Spleen (tissue), 7 donors: Measurements from ENCODE around the gene LARP4.

Experiments used
- CTCF ChIP-seq, 11 experiments: fragments of 200-600 bp in 7 of 11; fragments of 450-650 bp in 4 of 11; sonication (generic) in 4 of 11; IDR thresholded peaks in 8 of 11; conservative IDR thresholded peaks in 3 of 11; 1 replicate in 7 of 11; 2 replicates in 4 of 11; pipeline versions ENCODE4 v1.4.0 to v1.8.0; 2016 to 2021; ENCODE audit warnings: antibody characterized with exemption in 11 of 11, inconsistent platforms in 4 of 11, mild to moderate bottlenecking in 1 of 11
- POLR2A ChIP-seq, 3 donors: fragments of 450-650 bp; IDR thresholded peaks; one replicate each; pipeline ENCODE4 v1.5.1; 2017; ENCODE audit warnings: antibody characterized with exemption in 3 of 3, mild to moderate bottlenecking in 1 of 3
- donor health status: DM: no; HTN: no; CAD: no; lungs with moderate emphysema.
- donor health status: DM: no; HTN: no; CAD: no.
- donor health status: DM: no; HTN: no; CAD: no.

GRCh38 chr12:50442178-50442908, 41.7 kb downstream of the LARP4 start:
- TF ChIP-seq CTCF (IDR thresholded peaks at IDR 0.05 in 8 of 11, conservative IDR thresholded peaks at IDR 0.05 in 3 of 11): no peak
- TF ChIP-seq POLR2A (IDR thresholded peaks at IDR 0.05): no peak
